Aorta (tissue), 5 donors: ENCODE results near the gene MYO18A. TPM values are rescaled to one million over a fixed set of nuclear protein-coding genes. Genes with fewer than 3 reads are reported as not detected.

Experiments used
- ATAC-seq: fragments of 200-7000 bp; cut with Tn5 transposase; one replicate; pipeline ENCODE4 v1.9.1; 2022; ENCODE audit warnings: moderate library complexity; ENCODE audit not compliant: low FRiP score
- DNase-seq, 2 donors: peaks; one replicate each; pipeline ENCODE4 v3.0.0-alpha.2; 2020
- H3K27ac ChIP-seq, 2 donors: one replicate each; pipeline ENCODE4 v1.5.1; 2013; ENCODE audit warnings: low read length in 2 of 2, mild to moderate bottlenecking in 2 of 2, moderate library complexity in 2 of 2, control low read depth in 1 of 2, inconsistent platforms in 1 of 2, low read depth in 1 of 2
- H3K27me3 ChIP-seq, 2 donors: one replicate each; pipeline ENCODE4 v1.6.1; 2013; ENCODE audit warnings: control low read depth in 1 of 2, low read length in 1 of 2, mild to moderate bottlenecking in 1 of 2, moderate library complexity in 1 of 2; ENCODE audit not compliant: insufficient read depth in 2 of 2, control insufficient read depth in 1 of 2
- H3K36me3 ChIP-seq, 2 donors: one replicate each; pipeline ENCODE4 v1.6.1; 2013; ENCODE audit warnings: control low read depth in 1 of 2, low read length in 1 of 2, mild to moderate bottlenecking in 1 of 2; ENCODE audit not compliant: insufficient read depth in 2 of 2, control insufficient read depth in 1 of 2
- H3K4me1 ChIP-seq, 2 donors: one replicate each; pipeline ENCODE4 v1.6.1; 2013; ENCODE audit warnings: low read length in 2 of 2, control low read depth in 1 of 2, mild to moderate bottlenecking in 1 of 2, moderate library complexity in 1 of 2; ENCODE audit not compliant: insufficient read depth in 2 of 2, control insufficient read depth in 1 of 2
- H3K4me3 ChIP-seq, 2 donors: one replicate each; pipeline ENCODE4 v1.5.1; 2013; ENCODE audit warnings: low read length in 2 of 2, control low read depth in 1 of 2, mild to moderate bottlenecking in 1 of 2
- H3K9me3 ChIP-seq: one replicate; pipeline ENCODE4 v1.6.1; 2013; ENCODE audit warnings: mild to moderate bottlenecking, low read length; ENCODE audit not compliant: control insufficient read depth
- WGBS, 2 donors: extraction: QIAGEN DNeasy Blood & Tissue Kit; methylation state at CpG; one replicate each; pipeline ENCODE4 v1.1.7; 2013; 5-methylcytosine and 5-hydroxymethylcytosine counted together
- intact Hi-C, 2 donors: fragments of 100-400 bp; cut with DNase I; formaldehyde crosslinking; loops; one replicate each; pipeline versions ENCODE4 v1.14.2 to v1.15.0; 2022
- polyA plus RNA-seq, 2 donors: library from polyadenylated mRNA; stranded (reverse); fragments of 200-250 nt; gene quantifications; one replicate each; pipeline ENCODE4 v1.2.3, GENCODE V29; 2013
- total RNA-seq, 2 donors: library from RNA; stranded (reverse); fragmentation: NEBNext Ultra II Directional; extraction: Animal tissue kit (Norgen Biotek cat#: 25700); gene quantifications; one replicate each; pipeline ENCODE4 v1.2.1, GENCODE V29; 2021
- donor health status: healthy with polysubstance abuse.
- donor health status: Bipolar disorder and iron deficiency.
- donor health status: DM: no; HTN: no; CAD: no.
- donor health status: DM: no; HTN: no; CAD: no.
- donor health status: DM: yes; HTN: yes; CAD: no.

Gene MYO18A
- total and polyA plus RNA-seq, 4 donors: 17.4 to 116 (median 104) TPM

- peaks cover 11% of the 10 kb centered on the region for H3K9me3 ChIP-seq
- no peaks in the 10 kb centered on the region for H3K4me1 ChIP-seq
- H3K36me3 ChIP-seq: no peaks in the 10 kb centered on the region
- no peak overlapping the region for H3K27ac ChIP-seq
- intact Hi-C loops: no loop called here
- ATAC-seq (no peak), DNase-seq (no peak)
- peaks cover 0 to 9% of the 10 kb centered on the region in 2 donors for H3K27me3 ChIP-seq
- no peak overlapping the region for H3K4me3 ChIP-seq
- WGBS, 2 donors: 69 to 71% methylated on average over 5 of the region's 5 CpGs
Observed at GRCh38 chr17:29036584-29036983, 143.6 kb downstream of the MYO18A start.

- peaks cover 11% of the 10 kb centered on the region for H3K9me3 ChIP-seq
- H3K4me3 ChIP-seq: no peak overlapping the region
- intact Hi-C loops: no loop called here
- DNase-seq: no peak
- no peaks in the 10 kb centered on the region for H3K36me3 ChIP-seq
- no peak for ATAC-seq
- H3K27ac ChIP-seq: no peak overlapping the region
- no peaks in the 10 kb centered on the region for H3K4me1 ChIP-seq
- H3K27me3 ChIP-seq: peaks cover 0 to 9% of the 10 kb centered on the region in 2 donors
- WGBS, 2 donors: 57 to 65% methylated on average over 1 of the region's 1 CpG
Observed at GRCh38 chr17:29034510-29034909, 145.7 kb downstream of the MYO18A start.

- DNase-seq (no peak), ATAC-seq (no peak)
- intact Hi-C loops: no loop called here
- Histone ChIP-seq H3K27ac (no peak overlapping the region), H3K36me3 (no peaks in the 10 kb centered on the region), H3K9me3 (peaks cover 11% of the 10 kb centered on the region), H3K27me3 (peaks cover 0 to 5% of the 10 kb centered on the region in 2 donors), H3K4me1 (no peaks in the 10 kb centered on the region), H3K4me3 (no peak overlapping the region)
- WGBS, 2 donors: 14 to 17% methylated on average over 6 of the region's 6 CpGs
Observed at GRCh38 chr17:29032857-29033197, 147.4 kb downstream of the MYO18A start.

GRCh38 chr17:29032013-29032856 lies 148.0 kb downstream of the MYO18A start:
- Histone ChIP-seq H3K4me3 (no peak overlapping the region), H3K36me3 (no peaks in the 10 kb centered on the region), H3K9me3 (peaks cover 11% of the 10 kb centered on the region), H3K4me1 (no peaks in the 10 kb centered on the region), H3K27ac (no peak overlapping the region), H3K27me3 (peaks cover 0 to 5% of the 10 kb centered on the region in 2 donors)
- ATAC-seq: no peak
- intact Hi-C loops: no loop called here
- no peak for DNase-seq
- WGBS, 2 donors: 16 to 19% methylated on average over 11 of the region's 11 CpGs

GRCh38 chr17:29031488-29031887 lies 148.7 kb downstream of the MYO18A start:
- ATAC-seq (no peak), DNase-seq (no peak)
- Histone ChIP-seq H3K4me3 (no peak overlapping the region), H3K27ac (no peak overlapping the region), H3K9me3 (peaks cover 11% of the 10 kb centered on the region), H3K4me1 (no peaks in the 10 kb centered on the region), H3K36me3 (no peaks in the 10 kb centered on the region), H3K27me3 (peaks cover 0 to 5% of the 10 kb centered on the region in 2 donors)
- 29 to 34% methylated on average over 5 of the region's 5 CpGs for WGBS, 2 donors
- intact Hi-C loops: no loop called here

GRCh38 chr17:29024316-29024952 lies 155.8 kb downstream of the MYO18A start:
- H3K4me1 ChIP-seq: no peaks in the 10 kb centered on the region
- DNase-seq (no peak), ATAC-seq (no peak)
- H3K9me3 ChIP-seq: no peaks in the 10 kb centered on the region
- no peaks in the 10 kb centered on the region for H3K27me3 ChIP-seq
- intact Hi-C loops: no loop called here
- no peak overlapping the region for H3K4me3 ChIP-seq
- WGBS, 2 donors: 60 to 62% methylated on average over 6 of the region's 6 CpGs
- no peak overlapping the region for H3K27ac ChIP-seq
- H3K36me3 ChIP-seq: no peaks in the 10 kb centered on the region

GRCh38 chr17:29022074-29022473 lies 158.1 kb downstream of the MYO18A start:
- Histone ChIP-seq H3K9me3 (no peaks in the 10 kb centered on the region), H3K4me1 (no peaks in the 10 kb centered on the region), H3K36me3 (no peaks in the 10 kb centered on the region), H3K27me3 (no peaks in the 10 kb centered on the region), H3K4me3 (no peak overlapping the region), H3K27ac (no peak overlapping the region)
- ATAC-seq (no peak), DNase-seq (no peak)
- intact Hi-C loops: no loop called here
- 82 to 88% methylated on average over 7 of the region's 7 CpGs for WGBS, 2 donors

GRCh38 chr17:29021226-29021625 lies 159.0 kb downstream of the MYO18A start:
- Histone ChIP-seq H3K4me3 (no peak overlapping the region), H3K9me3 (no peaks in the 10 kb centered on the region), H3K27ac (no peak overlapping the region), H3K36me3 (no peaks in the 10 kb centered on the region), H3K4me1 (no peaks in the 10 kb centered on the region), H3K27me3 (no peaks in the 10 kb centered on the region)
- intact Hi-C loops: no loop called here
- 78 to 82% methylated on average over 7 of the region's 7 CpGs for WGBS, 2 donors
- DNase-seq: no peak
- no peak for ATAC-seq
